ENCODE data around the gene TRANK1. TPM values are rescaled to one million over a fixed set of nuclear protein-coding genes. Genes with fewer than 3 reads are reported as not detected.
"Not testable (repeated sequence)": the region's sequence is repeated elsewhere in the genome, so short reads cannot be mapped to it uniquely, and the experiment has no call there.

Gene TRANK1
- total RNA-seq, 2 experiments from 2014 or later: 84.3 to 93.1 TPM

DNA sequence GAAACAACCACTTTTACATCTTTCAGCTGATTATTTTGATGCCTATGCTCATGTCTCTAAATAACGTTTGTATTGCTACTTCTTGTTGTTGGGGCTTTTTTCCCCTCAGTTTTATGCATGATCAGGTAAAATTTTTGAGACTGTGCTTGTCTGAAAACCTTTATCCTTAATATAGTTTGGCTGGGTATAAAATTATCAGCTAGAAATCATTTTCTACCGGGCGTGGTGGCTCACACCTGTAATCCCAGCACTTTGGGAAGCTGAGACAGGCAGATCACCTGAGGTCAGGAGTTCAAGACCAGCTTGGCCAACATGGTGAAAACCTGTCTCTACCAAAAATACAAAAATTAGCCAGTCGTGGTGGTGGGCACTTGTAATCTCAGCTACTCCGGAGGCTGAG is 3.0 kb upstream of the TRANK1 start:
- H3K27ac Mint-ChIP-seq, DNase-seq, POLR2A ChIA-PET, H3K4me3 Mint-ChIP-seq: not testable (repeated sequence)
- peaks cover 24% of the 10 kb centered on the region for H3K9me3 Mint-ChIP-seq
- H3K36me3 Mint-ChIP-seq (ENCODE audit: low read depth): peaks cover 14% of the 10 kb centered on the region
- peaks cover 11% of the 10 kb centered on the region for H3K27me3 Mint-ChIP-seq
- peaks cover 13% of the 10 kb centered on the region for H3K4me1 Mint-ChIP-seq
- CTCF ChIA-PET: interaction anchor here (1.3 to 1.7 kb wide), 2 partner anchors 10 to 33 kb away, joined by 4 read pairs; no protein-coding TSS in a partner anchor

DNA sequence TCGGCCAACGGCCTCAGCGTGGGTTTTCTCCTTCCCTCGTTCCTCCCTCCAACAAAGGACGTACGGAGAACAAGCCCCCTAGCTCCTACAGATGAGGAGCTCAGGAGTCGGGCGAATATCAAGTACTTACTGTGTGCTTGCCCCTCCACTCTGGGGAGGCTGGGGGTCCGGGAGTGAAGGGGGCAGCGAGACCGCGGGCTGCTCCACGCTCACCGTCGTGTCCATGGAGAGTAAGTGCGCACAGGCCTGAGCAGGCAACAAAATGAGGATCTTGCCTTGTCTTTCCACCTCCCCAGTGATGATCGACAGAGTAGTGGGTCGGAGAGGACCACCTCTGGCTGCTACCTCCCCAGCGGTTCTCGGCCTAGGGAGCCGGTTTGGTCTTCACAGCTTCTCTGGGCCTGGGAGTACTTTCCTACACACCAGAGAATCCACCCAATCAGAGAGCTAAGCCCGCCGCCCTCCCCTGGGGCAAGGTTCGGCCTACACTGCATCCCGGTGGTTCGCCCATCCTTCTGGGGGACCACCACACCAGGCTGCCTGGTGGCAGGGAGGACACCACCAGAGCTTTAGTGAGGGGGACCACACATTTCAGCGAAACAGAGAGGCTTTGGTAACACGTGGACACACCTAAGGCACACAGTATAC is 603 bp upstream of the TRANK1 start:
- Mint-ChIP-seq H3K4me1 (peaks cover 13% of the 10 kb centered on the region), H3K9me3 (peaks cover 24% of the 10 kb centered on the region), H3K4me3 (peak overlapping the region; percentile 74), H3K36me3 (ENCODE audit: low read depth) (peaks cover 14% of the 10 kb centered on the region), H3K27ac (peak overlapping the region; percentile 86), H3K27me3 (peaks cover 11% of the 10 kb centered on the region)
- ChIA-PET POLR2A (no interaction called here), CTCF (interaction anchor here (0.6 to 1.9 kb wide), 8 partner anchors 9 to 250 kb away, joined by 3 to 7 read pairs (median 4); no protein-coding TSS in a partner anchor)
- no peak for DNase-seq

DNA sequence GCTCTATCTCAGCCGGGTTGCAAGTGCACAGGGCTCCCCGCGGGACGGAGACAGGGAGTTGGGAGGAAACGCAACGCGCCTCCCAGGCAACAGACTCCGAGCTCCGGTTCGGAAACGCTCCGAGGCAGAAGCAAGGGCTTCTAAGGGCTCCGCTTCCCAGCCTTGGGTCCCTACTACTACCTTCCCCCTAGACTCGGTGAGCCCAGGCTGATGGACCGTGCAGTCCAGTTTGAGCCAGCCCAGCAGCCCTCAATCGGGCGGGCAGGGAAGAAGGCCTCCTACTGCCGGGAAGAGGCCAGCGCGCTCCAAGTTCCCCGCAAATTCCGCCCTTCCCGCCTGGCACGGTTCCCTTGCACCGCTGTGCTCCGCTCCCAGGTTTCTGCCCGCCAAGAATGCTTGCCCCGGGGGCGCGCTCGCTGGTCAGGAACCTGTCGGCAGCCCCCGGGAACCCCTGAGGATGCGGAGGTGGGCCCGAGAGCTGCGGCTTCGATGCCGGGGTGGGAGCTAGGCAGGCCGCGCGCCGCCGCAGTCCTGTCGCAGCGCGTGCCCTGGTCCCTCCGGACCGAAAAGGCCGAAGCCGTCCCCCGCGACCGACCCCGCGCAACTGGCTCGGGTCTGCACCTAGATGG is 728 bp downstream of the TRANK1 start:
- peak; percentile 21 for DNase-seq
- ChIA-PET POLR2A (no interaction called here), CTCF (interaction anchor here (0.6 to 1.9 kb wide), 12 partner anchors 10 to 111 kb away, joined by 3 to 7 read pairs (median 4); no protein-coding TSS in a partner anchor)
- Mint-ChIP-seq H3K9me3 (peaks cover 19% of the 10 kb centered on the region), H3K4me3 (peak overlapping the region; percentile 76), H3K27ac (peak overlapping the region; percentile 78), H3K36me3 (ENCODE audit: low read depth) (peaks cover 12% of the 10 kb centered on the region), H3K4me1 (peaks cover 13% of the 10 kb centered on the region), H3K27me3 (peaks cover 4% of the 10 kb centered on the region)

DNA sequence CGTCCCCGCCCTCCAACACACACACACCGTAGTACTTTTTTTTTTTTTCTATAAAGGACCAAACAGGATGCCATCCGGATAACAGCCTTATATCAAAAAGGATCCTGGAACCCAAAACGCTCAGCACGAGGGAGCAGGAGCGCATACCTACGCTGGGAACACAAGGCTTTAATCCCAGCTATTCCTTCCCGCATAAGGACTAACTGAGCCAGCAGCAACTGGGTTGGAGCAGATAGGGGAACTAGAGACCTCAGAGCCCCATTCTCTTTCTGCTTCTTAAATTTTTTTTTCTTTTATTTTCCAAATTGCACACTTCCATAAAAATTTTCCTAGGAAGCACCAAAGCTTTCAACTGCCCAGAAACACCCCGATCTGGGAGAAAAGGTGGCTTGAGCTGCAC is 1.3 kb downstream of the TRANK1 start:
- Mint-ChIP-seq H3K4me3 (peak overlapping the region; percentile 76), H3K27me3 (peaks cover 2% of the 10 kb centered on the region), H3K9me3 (peaks cover 16% of the 10 kb centered on the region), H3K36me3 (ENCODE audit: low read depth) (peaks cover 9% of the 10 kb centered on the region), H3K4me1 (peaks cover 13% of the 10 kb centered on the region), H3K27ac (peak overlapping the region; percentile 78)
- no peak for DNase-seq
- ChIA-PET CTCF (interaction anchor here (0.9 to 1.9 kb wide), 4 partner anchors 12 to 38 kb away, joined by 3 to 7 read pairs (median 6); no protein-coding TSS in a partner anchor), POLR2A (interaction anchor here (0.5 kb wide), 1 partner anchor 106 kb away, joined by 4 read pairs; no protein-coding TSS in a partner anchor)

DNA sequence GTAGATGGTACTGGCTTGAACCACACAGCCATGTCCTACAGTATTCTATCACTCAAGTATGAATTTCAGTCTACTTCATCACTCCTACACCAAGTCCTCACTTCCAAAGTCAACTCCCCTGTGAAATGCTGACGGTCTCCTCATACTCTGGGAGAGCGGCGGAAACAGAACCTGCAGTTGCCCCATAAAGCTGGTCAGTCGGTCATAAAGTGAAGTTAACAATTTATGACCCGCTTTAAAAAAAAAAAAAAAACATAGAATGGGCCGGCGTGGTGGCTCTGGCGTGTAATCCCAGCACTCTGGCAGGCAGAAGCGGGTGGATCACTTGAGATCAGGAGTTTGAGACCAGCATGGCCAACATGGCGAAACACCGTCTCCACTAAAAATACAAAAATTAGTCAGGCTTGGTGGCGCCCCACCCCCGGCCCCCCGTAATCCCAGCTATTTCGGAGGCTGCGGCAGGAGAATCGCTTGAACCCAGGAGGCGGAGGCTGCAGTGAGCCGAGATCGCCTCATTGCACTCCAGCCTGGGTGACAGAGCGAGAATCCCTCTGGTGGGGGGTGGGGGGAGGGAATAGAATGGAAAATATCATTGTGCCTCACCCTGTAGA is 2.1 kb downstream of the TRANK1 start:
- Mint-ChIP-seq H3K4me3 (no peak overlapping the region), H3K4me1 (peaks cover 13% of the 10 kb centered on the region), H3K36me3 (ENCODE audit: low read depth) (peaks cover 6% of the 10 kb centered on the region), H3K27ac (no peak overlapping the region), H3K27me3 (peaks cover 2% of the 10 kb centered on the region), H3K9me3 (peaks cover 11% of the 10 kb centered on the region)
- POLR2A ChIA-PET: no interaction called here
- DNase-seq: no peak
- CTCF ChIA-PET: interaction anchor here (0.5 to 1.2 kb wide), 4 partner anchors 13 to 64 kb away, joined by 4 to 6 read pairs (median 4); no protein-coding TSS in a partner anchor

DNA sequence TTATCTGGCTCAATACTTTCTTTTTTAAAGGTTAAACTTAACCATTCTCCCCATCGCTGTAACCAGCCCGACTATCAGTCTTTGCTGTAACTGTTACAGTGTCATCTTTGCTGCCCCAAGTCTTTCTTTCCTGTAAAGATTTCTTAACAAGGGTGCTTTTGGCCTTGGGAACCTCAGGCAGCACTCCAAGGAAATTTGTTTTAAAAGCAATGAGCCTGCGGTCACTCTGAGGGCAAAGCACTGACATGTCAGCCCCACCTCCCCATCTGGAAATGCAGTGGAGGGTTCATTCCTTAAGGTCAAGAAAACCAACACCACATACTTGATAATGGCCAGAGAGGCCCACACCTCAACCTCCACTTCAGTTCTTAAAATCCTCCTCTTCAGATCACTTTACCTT is 3.2 kb downstream of the TRANK1 start:
- ChIA-PET CTCF (interaction anchor here (0.6 kb wide), 1 partner anchor 207 kb away, joined by 4 read pairs; no protein-coding TSS in a partner anchor), POLR2A (interaction anchor here (0.6 kb wide), 1 partner anchor 20 kb away, joined by 3 read pairs; no protein-coding TSS in a partner anchor)
- peaks cover 2% of the 10 kb centered on the region for H3K27me3 Mint-ChIP-seq
- H3K36me3 Mint-ChIP-seq (ENCODE audit: low read depth): peaks cover 5% of the 10 kb centered on the region
- H3K9me3 Mint-ChIP-seq: peaks cover 3% of the 10 kb centered on the region
- no peak overlapping the region for H3K4me3 Mint-ChIP-seq
- no peak for DNase-seq
- no peak overlapping the region for H3K27ac Mint-ChIP-seq
- H3K4me1 Mint-ChIP-seq: peaks cover 13% of the 10 kb centered on the region

DNA sequence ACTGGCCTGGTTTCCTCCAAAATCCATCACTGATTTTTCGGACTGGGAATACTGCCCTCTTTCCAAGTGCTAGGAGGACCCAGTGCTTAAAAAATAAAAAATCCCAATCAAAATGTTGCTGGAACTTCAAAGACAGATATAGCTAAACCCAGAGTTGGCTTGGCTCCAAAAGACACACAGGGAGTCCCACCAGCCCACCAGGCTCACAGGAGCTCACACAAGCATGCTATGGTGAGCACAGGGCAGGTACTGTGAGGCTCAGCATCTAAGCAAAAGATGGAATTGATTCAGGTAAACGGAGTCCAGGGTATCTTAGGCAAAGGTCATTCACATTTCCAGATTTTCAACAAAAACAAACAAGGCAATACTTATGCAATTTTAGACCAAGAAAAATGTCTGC is 3.7 kb downstream of the TRANK1 start:
- peaks cover 13% of the 10 kb centered on the region for H3K4me1 Mint-ChIP-seq

DNA sequence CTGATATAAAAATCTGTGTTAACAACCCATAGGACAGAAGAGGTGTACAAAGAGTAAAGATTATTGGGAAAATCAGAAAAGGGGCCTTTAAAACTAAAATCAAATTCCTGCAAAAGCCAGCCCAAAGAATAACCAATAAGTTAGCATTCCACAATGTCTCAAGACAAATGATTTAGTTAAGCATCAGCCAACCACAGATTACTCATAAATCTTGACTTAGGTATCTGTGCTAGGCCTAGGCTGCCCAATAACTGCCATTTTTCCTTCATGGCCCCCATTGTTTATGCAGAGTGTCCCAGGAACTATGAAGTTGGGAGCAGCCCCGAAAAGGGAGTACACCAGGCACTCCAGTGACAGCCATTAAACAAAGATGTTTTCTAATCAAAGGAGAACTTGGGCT is 7.4 kb downstream of the TRANK1 start:
- no peaks in the 10 kb centered on the region for H3K9me3 Mint-ChIP-seq
- no peak for DNase-seq
- H3K27ac Mint-ChIP-seq: peak overlapping the region; percentile 42
- peaks cover 2% of the 10 kb centered on the region for H3K36me3 Mint-ChIP-seq (ENCODE audit: low read depth)
- no peaks in the 10 kb centered on the region for H3K4me1 Mint-ChIP-seq
- ChIA-PET CTCF (interaction anchor here (1.1 kb wide), 1 partner anchor 20 kb away, joined by 4 read pairs; no protein-coding TSS in a partner anchor), POLR2A (no interaction called here)
- no peak overlapping the region for H3K4me3 Mint-ChIP-seq
- H3K27me3 Mint-ChIP-seq: no peaks in the 10 kb centered on the region

More for the DNA sequence above, 3.7 kb downstream of the TRANK1 start:
- ChIA-PET POLR2A (no interaction called here), CTCF (interaction anchor here (0.9 to 1.4 kb wide), 2 partner anchors 11 to 16 kb away, joined by 3 read pairs; no protein-coding TSS in a partner anchor)
- peaks cover 3% of the 10 kb centered on the region for H3K9me3 Mint-ChIP-seq
- no peak overlapping the region for H3K27ac Mint-ChIP-seq
- H3K27me3 Mint-ChIP-seq: peaks cover 2% of the 10 kb centered on the region
- no peak for DNase-seq
- peaks cover 5% of the 10 kb centered on the region for H3K36me3 Mint-ChIP-seq (ENCODE audit: low read depth)
- no peak overlapping the region for H3K4me3 Mint-ChIP-seq

DNA sequence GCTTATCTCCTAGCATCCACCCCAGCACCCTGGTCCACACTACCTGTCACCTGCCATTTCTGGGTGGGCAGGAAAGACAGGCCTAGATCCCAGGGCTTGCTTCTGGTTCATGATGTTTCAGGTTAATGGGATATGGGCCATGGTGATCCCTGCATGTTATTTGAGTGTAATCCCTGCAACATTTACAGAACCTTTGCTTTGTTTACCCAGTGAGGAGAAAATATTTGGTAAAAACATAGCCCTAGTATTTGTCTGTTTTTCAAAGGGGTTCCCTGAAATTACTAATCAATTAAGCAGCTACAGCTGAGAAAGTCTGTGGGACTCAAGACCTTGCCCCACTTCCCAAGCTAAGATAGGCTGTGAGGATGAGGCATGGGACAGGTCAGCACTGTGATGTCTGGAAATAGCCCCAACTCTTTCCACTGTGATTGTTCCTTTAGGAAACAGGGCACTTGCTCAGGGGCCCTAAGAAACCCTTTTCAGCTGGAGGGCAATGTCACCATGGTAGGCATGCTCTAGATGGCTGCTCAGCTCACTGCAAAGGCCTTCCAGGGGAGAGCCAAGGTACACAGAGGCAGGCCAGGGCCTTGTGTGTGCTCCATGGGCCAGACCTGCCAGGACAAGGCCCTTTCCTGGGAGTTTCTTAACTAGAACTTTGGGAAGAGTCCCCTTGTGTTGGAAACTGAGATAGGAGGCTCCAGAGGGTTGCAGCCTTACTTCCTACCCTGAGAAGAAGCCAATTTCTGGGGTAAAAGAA is 11.1 kb downstream of the TRANK1 start:
- H3K36me3 Mint-ChIP-seq (ENCODE audit: low read depth): peaks cover 5% of the 10 kb centered on the region
- CTCF ChIA-PET: interaction anchor here (0.9 to 1.9 kb wide), 5 partner anchors 11 to 50 kb away, joined by 3 to 6 read pairs (median 4); partner anchors contain the start of gene TRANK1
- H3K27me3 Mint-ChIP-seq: no peaks in the 10 kb centered on the region
- H3K4me3 Mint-ChIP-seq: no peak overlapping the region
- H3K4me1 Mint-ChIP-seq: no peaks in the 10 kb centered on the region
- no peak for DNase-seq
- POLR2A ChIA-PET: no interaction called here
- H3K9me3 Mint-ChIP-seq: no peaks in the 10 kb centered on the region
- no peak overlapping the region for H3K27ac Mint-ChIP-seq

DNA sequence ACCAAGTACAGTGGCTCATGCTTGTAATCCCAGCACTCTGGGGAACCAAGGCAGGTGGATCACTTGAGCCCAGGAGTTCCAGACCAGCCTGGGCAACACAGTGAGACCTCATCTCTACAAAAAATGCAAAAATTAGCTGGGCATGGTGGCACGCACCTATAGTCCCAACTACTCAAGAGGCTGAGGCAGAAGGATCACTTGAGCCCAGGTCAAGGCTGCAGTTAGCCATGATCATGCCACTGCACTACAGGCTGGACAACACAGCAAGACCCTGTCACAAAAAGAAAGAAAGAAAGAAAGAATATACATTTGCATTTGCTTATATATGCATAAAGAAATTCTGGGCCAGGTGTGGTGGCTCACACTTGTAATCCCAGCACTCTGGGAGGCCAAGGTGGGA is 13.4 kb downstream of the TRANK1 start:
- CTCF ChIA-PET: interaction anchor here (1.7 kb wide), 1 partner anchor 13 kb away, joined by 7 read pairs; the partner anchor contains the start of gene TRANK1
- H3K9me3 Mint-ChIP-seq; H3K36me3 Mint-ChIP-seq (ENCODE audit: low read depth); POLR2A ChIA-PET; H3K27ac Mint-ChIP-seq; H3K27me3 Mint-ChIP-seq; H3K4me3 Mint-ChIP-seq; DNase-seq; H3K4me1 Mint-ChIP-seq: not testable (repeated sequence)

DNA sequence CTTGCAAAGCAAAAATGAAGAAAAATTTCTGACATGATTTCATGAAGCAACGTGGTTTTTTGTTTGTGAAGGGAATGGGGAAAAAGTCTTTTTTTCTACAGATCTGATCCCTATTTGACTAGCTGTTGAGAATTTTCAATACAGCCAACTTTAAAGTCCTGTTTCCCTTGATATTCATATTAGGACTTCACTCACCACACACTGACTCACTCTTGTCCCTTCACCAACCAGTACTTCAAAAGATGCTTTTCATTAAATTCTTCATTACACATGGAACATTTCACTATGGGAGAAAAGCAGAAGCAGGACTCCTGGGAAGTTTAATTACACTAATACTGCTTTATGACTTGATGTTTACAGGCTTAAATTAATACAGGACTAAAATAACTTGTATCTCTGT is 16.6 kb downstream of the TRANK1 start:
- Mint-ChIP-seq H3K36me3 (ENCODE audit: low read depth) (peaks cover 6% of the 10 kb centered on the region), H3K27me3 (no peaks in the 10 kb centered on the region), H3K9me3 (no peaks in the 10 kb centered on the region), H3K4me1 (no peaks in the 10 kb centered on the region), H3K4me3 (no peak overlapping the region), H3K27ac (no peak overlapping the region)
- ChIA-PET POLR2A (no interaction called here), CTCF (interaction anchor here (0.7 kb wide), 2 partner anchors 13 to 16 kb away, joined by 3 read pairs; no protein-coding TSS in a partner anchor)
- DNase-seq: no peak

DNA sequence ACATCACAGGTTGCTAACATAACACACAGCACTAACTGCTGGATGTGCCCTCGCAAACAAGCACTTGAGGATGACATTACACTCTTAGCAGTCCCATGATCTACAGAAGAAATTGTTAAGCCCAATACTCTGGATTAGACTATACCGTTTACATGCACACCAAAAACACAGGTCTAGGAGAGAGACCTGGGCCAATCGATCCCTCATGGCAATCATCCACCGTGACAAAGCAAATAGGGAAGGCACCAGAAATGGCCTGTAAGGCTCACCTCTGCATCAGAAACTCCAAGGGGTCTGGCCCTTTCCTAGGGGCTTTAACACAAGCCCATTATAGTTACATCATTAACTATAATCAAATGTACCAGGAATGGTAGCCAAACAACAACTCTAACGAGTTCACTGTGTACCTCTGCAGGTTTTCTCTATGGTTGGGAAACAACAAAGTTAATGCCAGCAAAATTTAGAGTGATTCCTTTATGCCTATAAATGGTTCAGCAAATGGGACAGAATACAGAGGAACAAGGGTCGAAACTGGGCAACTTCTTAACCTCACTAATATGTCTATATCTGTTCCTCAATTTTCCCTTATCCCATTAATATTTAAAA is 18.5 kb downstream of the TRANK1 start:
- Mint-ChIP-seq H3K4me1 (peaks cover 4% of the 10 kb centered on the region), H3K27ac (no peak overlapping the region), H3K27me3 (no peaks in the 10 kb centered on the region), H3K9me3 (peaks cover 5% of the 10 kb centered on the region), H3K36me3 (ENCODE audit: low read depth) (peaks cover 12% of the 10 kb centered on the region), H3K4me3 (no peak overlapping the region)
- CTCF ChIA-PET: no interaction called here
- POLR2A ChIA-PET: no interaction called here
- DNase-seq: no peak
